Activated T-helper 9 cell treated with anti-CD3 and anti-CD28 coated beads, Interleukin-2, amount 50 U/mL, for 16 hours (primary cell): ENCODE measurements around the gene MRPL24.

Source experiments
- DNase-seq: peaks from one replicate; pipeline ENCODE4 v3.0.0-alpha.2; 2020; ENCODE audit warnings: low read depth

The MRPL24 gene

GRCh38 chr1:156743367-156744302 is 2.7 kb upstream of the MRPL24 start:
- DNase-seq, result no peak

DNA sequence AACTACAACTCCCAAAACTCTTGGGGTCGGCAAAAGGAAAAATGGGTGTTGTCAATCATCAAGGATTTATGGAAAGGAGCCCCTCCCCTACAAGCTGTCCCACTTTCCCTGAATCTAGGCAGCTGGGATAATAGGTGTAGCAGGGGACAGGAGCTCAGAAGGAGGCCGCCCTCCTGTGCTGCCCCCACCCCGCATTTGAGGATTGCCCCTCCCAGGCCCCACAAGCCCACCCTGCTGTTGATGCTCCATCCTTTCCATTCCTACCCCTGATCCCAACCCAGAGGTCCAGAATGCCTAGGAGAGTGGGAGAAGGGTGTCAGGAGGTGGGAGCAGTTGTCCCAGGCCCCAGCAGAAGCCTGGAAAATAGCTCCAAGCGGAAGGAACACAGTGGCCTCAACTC is 1.9 kb upstream of the MRPL24 start:
- DNase-seq, result no peak

DNA sequence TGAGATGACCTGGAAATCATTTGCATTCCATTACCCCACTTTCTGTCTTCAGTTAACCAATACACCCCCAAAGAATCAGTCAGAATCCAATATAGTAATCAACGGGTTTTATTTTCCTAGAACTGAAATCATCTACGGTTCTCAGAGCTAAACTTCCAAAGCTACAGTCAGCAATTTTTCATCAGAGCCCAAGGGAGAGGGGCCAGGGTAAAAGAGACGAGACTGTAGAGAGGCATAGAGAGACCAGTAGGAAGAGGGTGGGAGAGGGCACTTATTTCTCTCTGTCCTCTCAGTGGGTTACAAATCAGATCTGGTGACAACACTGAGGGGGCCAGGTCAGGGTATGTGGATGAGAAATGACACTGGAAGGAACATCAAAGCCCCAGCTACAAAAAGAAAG is 1.1 kb upstream of the MRPL24 start:
- no peak for DNase-seq

GRCh38 chr1:156741481-156741983 is 644 bp upstream of the MRPL24 start:
- no peak for DNase-seq

DNA sequence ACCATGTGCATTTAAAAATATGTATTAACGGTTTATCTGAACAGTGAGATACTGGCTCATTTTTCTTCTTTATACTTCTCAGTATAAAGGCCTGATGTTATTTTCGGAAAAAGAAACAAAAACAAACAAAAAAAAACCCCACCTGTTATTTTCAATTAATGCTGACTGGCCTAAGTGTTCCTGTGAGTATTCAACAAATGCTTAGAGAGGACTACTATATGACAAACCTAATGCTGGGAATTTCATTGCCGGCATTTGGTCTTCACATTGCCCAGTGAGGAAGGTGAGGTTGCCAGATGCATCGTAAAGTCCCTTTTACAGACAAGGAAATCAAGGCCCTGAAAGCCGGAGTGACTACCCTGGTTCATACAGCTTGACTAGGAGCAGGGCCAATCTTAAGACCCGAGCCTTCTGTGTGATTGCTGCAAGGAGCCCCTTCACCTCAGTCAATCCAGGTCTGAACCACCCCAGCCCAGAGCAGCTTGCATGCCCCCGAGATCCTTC is 599 bp downstream of the MRPL24 start:
- DNase-seq, result no peak

- DNase-seq, result no peak
Measured at GRCh38 chr1:156738916-156739315, 2.0 kb downstream of the MRPL24 start.

GRCh38 chr1:156738407-156738806 is 2.5 kb downstream of the MRPL24 start:
- no peak for DNase-seq

GRCh38 chr1:156733989-156734584 is 6.8 kb downstream of the MRPL24 start:
- no peak for DNase-seq

DNA sequence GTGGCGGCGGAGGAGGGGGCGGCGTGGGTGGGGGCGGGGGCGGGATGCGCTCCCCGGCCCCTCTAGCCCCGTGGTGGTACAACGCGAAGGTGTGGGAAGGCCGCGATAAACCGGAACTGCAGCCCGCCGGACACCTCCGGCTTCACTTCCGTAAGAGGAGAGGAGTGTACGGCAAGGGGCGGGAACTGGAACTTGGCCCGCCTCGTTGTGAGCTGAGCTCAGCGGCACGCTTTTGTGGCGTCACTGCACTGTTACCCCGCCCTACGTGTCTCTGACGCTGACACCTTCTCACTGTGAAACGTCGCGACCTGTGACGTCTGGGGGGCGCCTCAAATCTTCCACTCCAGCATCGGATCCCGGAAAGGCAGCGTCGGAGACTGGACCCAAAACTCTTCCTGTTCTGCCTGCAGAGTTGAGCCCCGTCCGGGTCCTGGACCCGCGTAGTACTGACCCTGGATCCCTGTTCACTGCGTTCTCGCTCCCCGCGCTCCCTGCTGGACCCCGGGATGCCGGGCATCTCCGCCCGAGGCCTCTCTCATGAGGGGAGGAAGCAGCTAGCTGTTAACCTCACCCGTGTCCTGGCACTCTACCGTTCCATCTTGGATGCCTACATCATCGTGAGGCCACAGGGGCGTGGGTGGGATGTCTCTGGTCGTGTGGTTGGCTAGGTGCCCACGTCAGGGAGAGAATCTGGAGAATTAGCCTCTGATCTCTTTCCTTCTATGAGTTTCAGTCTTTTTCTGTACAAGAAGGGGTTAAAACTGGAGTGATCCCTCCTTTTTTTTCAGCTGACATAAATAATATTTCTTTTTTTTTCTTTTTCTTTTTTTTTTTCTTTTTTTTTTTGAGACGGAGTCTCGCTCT is 12.1 kb downstream of the MRPL24 start, which contains the start of gene ISG20L2:
ISG20L2 (minus strand) TSS at position 168 of the 864 bp plus-strand sequence. CDS start 1,114 bp downstream, outside the sequence.
- DNase-seq, result peak; percentile 89

- DNase-seq, result peak; percentile 65
Measured at GRCh38 chr1:156727926-156728598, 12.8 kb downstream of the MRPL24 start, which contains the start of gene METTL25B. TSS of gene METTL25B (plus strand) at chr1:156728469. CDS start at chr1:156729105, 636 bp downstream.

GRCh38 chr1:156727492-156727891 is 13.4 kb downstream of the MRPL24 start:
- no peak for DNase-seq

GRCh38 chr1:156726549-156727226 is 14.2 kb downstream of the MRPL24 start:
- DNase-seq, result no peak

DNA sequence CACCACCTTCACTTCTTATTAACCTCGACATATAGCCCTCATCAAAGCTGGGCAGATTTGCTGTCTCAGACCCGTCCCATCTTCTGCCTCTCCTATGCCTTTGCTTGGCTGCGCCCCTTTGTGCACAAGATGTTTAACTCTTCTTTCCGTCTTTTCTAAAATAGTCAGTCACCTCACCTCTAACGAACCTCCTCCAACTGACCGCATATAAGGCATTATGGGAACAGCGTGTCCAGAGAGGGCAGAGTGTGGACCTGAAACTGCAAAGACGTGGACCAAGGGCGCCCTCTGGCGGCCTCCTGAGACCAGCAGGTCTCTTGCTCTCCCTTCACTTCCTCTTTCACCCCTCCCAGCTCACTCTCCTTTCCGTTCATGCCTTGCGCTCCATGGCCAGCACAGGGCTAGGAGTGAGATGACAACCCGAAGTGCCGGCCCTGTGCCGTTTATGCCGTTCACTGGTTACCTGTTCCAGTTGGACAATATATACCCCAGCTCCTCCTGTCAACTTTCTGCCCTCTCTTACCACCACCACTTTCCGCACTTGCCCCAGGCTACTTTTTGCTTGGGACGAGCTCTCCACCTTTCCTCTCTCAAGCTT is 15.1 kb downstream of the MRPL24 start:
- DNase-seq, result peak; percentile 71

DNA sequence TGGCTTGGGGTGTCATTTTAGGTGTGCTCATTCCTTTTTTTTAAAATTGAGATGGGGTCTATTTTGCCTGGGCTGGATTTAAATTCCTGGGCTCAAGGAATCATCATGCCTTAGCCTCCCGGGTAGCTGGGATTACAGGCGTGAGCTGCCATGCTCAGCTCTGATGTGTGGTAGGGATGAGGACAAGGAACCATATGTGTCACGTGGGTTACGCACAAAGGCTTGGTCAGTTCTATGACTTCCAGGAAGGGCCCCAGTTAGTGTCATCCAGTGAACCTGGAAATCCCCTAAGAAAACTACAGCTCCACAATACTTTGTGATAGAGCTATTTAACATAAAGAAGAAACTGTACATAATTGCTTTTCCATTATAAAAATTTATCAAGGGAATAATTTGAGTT is 19.4 kb downstream of the MRPL24 start:
- DNase-seq, result no peak

DNA sequence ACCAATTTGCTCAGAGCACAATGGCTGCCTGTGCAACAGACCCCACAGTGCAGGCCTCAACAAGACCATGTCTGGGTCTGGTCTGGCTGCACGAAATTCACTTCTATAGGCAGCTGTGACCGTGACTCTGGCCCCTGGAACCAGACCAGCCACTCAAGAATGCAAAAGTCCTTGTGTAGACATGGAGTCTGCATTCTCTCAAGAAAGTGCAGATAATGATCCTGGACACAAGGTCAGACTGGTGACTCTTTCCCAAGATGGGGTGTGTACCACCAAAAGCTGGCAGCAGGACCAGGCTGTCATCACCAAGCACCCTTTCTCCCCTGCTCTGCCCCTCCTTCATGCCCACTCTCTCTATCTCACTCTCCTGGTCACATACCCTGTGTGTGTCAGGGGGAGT is 19.8 kb downstream of the MRPL24 start:
- DNase-seq, result no peak

GRCh38 chr1:156717351-156717750 is 23.5 kb downstream of the MRPL24 start:
- DNase-seq, result no peak

DNA sequence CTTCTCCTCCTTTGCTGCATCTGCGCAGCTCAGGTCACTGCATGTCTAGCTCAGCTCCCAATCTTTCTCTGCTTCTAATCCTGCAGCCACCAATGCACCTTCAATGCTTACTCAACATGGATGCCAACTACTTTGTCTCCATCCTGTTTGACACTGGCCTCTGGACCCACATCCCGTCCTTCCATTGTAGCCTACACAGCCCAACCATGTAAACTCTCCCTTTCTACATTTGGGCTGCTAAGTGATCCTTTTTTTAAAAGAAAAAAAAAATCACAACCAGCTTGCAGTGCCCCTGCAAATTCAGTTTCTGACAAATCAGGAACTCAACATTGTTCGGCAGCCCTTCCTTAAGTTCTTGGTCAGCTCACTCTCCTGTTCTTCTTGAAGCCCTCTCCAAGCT is 26.1 kb downstream of the MRPL24 start:
- DNase-seq, result no peak

GRCh38 chr1:156712626-156713025 is 28.3 kb downstream of the MRPL24 start:
- no peak for DNase-seq

DNA sequence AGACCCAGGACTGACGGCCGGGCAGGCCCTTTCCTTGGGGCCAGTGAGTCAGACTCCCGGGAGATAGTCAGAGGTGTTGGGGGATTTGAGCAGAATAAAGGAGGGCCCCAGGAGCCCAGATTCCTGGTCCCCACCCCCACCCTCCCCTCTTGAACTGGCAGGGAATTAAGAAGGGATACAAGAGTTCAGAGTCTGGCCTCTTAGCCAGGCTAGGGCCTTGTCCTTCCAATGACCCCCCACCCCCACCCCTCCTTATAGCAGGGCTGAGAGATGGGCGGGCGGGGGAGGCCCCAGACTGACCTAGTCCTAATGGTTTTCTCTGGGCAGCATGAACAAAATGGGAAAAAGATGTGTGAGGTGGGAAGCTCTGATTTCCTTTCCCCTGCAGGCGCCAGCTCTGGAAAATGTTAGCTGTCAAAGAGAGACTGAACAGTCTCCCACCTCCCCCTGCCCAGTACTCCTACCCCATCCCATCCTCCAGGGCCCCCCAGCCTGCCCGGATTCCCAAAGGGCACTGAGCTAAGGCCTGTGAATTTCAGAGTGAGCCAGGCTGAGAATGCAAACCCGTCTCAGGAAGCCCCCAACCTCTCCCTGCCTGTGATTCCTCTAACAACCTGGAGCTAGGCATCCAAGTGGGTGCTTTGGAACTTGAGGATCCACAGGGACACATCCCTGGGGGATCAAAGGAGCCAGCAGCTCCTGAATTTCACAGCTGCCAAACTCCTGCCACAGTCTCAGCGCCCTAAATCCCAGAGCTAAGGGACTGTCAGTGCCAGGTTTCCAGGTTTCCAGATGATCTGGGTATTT is 29.7 kb downstream of the MRPL24 start:
- no peak for DNase-seq
